ENCODE measurements around the gene CLSTN2. TPM values are rescaled to one million over a fixed set of nuclear protein-coding genes. Genes with fewer than 3 reads are reported as not detected.

CLSTN2 gene
- total and polyA plus RNA-seq, 2 of the 8 experiments (the other 6 are each of a cell fraction or from before 2014, with no cell fraction given): 0.39 to 0.52 TPM

GRCh38 chr3:140358686-140359085, 423.7 kb downstream of the CLSTN2 start (continued):
- TF ChIP-seq RXRA (IDR thresholded peaks at IDR 0.05; ENCODE audit: insufficient read depth, low read depth, low read length) (no peak), TAF1 (IDR thresholded peaks at IDR 0.05; ENCODE audit: low read depth, low read length) (no peak), CBX8 (IDR thresholded peaks at IDR 0.05; ENCODE audit: borderline replicate concordance, low read depth, low read length) (no peak)

All from H1 (cell line).